DND-41 (cell line): Measurements from ENCODE around the gene AFG3L2.

Source experiments
- ATAC-seq: fragments of 200-7000 bp; cut with Tn5 transposase; 3 replicates; pipeline ENCODE4 v1.9.1; 2021; ENCODE audit warnings: low read depth; ENCODE audit not compliant: insufficient read depth
- DNase-seq: peaks from one replicate; pipeline ENCODE4 v3.0.0-alpha.2; 2020
- H2AFZ ChIP-seq: 2 replicates; pipeline ENCODE4 v1.6.0; 2012; ENCODE audit warnings: low read depth, low read length
- H3K27ac ChIP-seq: 2 replicates; pipeline ENCODE4 v1.5.1; 2012; ENCODE audit warnings: low read length, inconsistent platforms
- H3K27me3 ChIP-seq: fragments of 200-600 bp; sonication (generic); 2 replicates; pipeline ENCODE4 v1.6.0; 2012; ENCODE audit warnings: low read length, mild to moderate bottlenecking, inconsistent platforms; ENCODE audit not compliant: insufficient read depth, poor library complexity
- H3K36me3 ChIP-seq: 2 replicates; pipeline ENCODE4 v1.5.1; 2012; ENCODE audit warnings: low read length, inconsistent platforms; ENCODE audit not compliant: insufficient read depth
- H3K4me1 ChIP-seq: 2 replicates; pipeline ENCODE4 v1.5.1; 2012; ENCODE audit warnings: mild to moderate bottlenecking, low read length; ENCODE audit not compliant: insufficient read depth
- H3K4me2 ChIP-seq: 2 replicates; pipeline ENCODE4 v1.6.0; 2012; ENCODE audit warnings: mild to moderate bottlenecking, moderate library complexity, low read length, inconsistent platforms; ENCODE audit not compliant: insufficient read depth
- H3K4me3 ChIP-seq, 2 experiments: fragments of 200-600 bp in 1 of 2; shearing (Covaris generic) in 1 of 2; 2 replicates each; pipeline ENCODE4 v1.5.1; 2012 to 2016; ENCODE audit warnings: inconsistent platforms in 2 of 2, low read length in 2 of 2, mild to moderate bottlenecking in 2 of 2, low read depth in 1 of 2, moderate library complexity in 1 of 2
- H3K79me2 ChIP-seq: 2 replicates; pipeline ENCODE4 v1.6.0; 2012; ENCODE audit warnings: low read length, inconsistent platforms; ENCODE audit not compliant: insufficient read depth
- H3K9ac ChIP-seq: 2 replicates; pipeline ENCODE4 v1.6.0; 2012; ENCODE audit warnings: low read depth, mild to moderate bottlenecking, inconsistent platforms, low read length, moderate library complexity
- H3K9me3 ChIP-seq: 2 replicates; pipeline ENCODE4 v1.5.1; 2012; ENCODE audit warnings: low read length, moderate library complexity, mild to moderate bottlenecking, inconsistent platforms; ENCODE audit not compliant: insufficient read depth, severe bottlenecking
- H4K20me1 ChIP-seq: 2 replicates; pipeline ENCODE4 v1.6.0; 2012; ENCODE audit warnings: low read length; ENCODE audit not compliant: insufficient read depth
- EZH2 ChIP-seq: IDR thresholded peaks from 3 replicates; pipeline ENCODE4 v1.6.1; 2012; ENCODE audit warnings: borderline replicate concordance, low read depth, mild to moderate bottlenecking, moderate library complexity, low read length, inconsistent platforms; ENCODE audit not compliant: severe bottlenecking
- TF ChIP-seq, protein P1 (sequence below): IDR thresholded peaks from 2 replicates; pipeline ENCODE4 v1.5.1; 2012; ENCODE audit warnings: borderline replicate concordance, low read length, moderate library complexity, mild to moderate bottlenecking; ENCODE audit not compliant: poor library complexity, severe bottlenecking; ENCODE audit errors: extremely low read depth

Gene AFG3L2

DNA sequence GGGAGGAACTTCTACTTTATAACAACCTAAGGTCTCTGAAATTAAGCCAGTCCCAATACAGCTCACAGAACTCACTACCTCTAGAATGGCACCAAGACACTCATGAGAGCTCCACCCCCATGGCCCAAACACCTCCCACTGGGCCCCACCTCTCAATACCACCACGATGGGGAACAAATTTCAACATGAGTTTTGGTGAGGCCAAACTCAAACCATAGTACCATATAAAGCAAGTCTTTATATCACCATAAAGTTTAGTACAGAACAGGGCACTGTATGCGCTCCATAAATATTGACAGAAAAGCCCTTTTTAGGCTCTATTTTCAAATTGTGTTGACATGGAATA, 3.3 kb downstream of the AFG3L2 start:
- H3K4me2 ChIP-seq = peak overlapping the region; percentile 99; the same call in 1 of the 2 replicates
- peaks cover 55% of the 10 kb centered on the region for H3K4me1 ChIP-seq
- DNase-seq = no peak
- H3K79me2 ChIP-seq = peaks cover 78% of the 10 kb centered on the region
- TF ChIP-seq EZH2 = no peak
- TF ChIP-seq, protein P1, sequence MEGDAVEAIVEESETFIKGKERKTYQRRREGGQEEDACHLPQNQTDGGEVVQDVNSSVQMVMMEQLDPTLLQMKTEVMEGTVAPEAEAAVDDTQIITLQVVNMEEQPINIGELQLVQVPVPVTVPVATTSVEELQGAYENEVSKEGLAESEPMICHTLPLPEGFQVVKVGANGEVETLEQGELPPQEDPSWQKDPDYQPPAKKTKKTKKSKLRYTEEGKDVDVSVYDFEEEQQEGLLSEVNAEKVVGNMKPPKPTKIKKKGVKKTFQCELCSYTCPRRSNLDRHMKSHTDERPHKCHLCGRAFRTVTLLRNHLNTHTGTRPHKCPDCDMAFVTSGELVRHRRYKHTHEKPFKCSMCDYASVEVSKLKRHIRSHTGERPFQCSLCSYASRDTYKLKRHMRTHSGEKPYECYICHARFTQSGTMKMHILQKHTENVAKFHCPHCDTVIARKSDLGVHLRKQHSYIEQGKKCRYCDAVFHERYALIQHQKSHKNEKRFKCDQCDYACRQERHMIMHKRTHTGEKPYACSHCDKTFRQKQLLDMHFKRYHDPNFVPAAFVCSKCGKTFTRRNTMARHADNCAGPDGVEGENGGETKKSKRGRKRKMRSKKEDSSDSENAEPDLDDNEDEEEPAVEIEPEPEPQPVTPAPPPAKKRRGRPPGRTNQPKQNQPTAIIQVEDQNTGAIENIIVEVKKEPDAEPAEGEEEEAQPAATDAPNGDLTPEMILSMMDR = no peak
- no peak for ATAC-seq
- no peaks in the 10 kb centered on the region for H3K9me3 ChIP-seq
- H3K9ac ChIP-seq = no peak overlapping the region
- H3K4me3 ChIP-seq = 0 out of 4 replicates have a peak overlapping the region, but pooled peaks of 1 of the 2 experiments have one; percentile 14
- peaks cover 55% of the 10 kb centered on the region for H4K20me1 ChIP-seq
- H3K27me3 ChIP-seq = no peaks in the 10 kb centered on the region
- H3K27ac ChIP-seq = no peak overlapping the region
- H3K36me3 ChIP-seq = peaks cover 32% of the 10 kb centered on the region
- H2AFZ ChIP-seq = no peak overlapping the region

DNA sequence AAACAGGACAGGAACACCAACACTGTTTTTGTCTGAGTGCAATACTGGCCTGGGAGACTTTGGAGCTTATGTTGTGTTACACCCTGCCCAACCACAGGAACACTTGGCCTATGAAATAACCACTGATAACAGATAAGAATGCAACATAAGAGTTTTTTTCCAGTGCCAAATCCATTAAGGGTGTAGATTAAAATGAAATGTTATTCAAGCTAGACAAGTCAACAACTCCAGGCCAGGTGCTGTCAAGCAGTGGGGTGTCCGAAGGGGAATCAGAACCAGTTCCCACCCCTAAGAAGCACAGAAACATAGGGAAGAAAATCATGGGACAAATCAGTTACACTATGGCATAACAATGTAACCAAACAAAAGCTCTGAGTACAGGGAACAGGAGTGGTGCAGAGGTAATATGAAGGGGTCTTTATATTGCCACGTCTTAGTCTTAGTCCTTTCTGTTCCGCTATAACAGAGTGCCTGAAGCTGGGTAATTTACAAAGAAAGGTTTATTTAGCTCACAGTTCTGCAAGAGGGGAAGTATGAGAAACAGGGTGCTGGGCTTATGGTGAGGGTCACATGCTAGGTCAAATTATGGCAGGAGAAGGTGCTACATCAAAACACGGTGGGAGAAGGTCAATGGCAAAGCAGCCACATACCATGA, 3.8 kb downstream of the AFG3L2 start:
- no peak for DNase-seq
- Histone ChIP-seq H3K27me3 (no peaks in the 10 kb centered on the region), H3K4me3 (0 out of 4 replicates have a peak overlapping the region, but pooled peaks of 1 of the 2 experiments have one; percentile 14), H3K9me3 (no peaks in the 10 kb centered on the region), H3K27ac (no peak overlapping the region; the same call in 1 of the 2 replicates), H2AFZ (no peak overlapping the region), H3K9ac (no peak overlapping the region), H3K4me1 (peaks cover 54% of the 10 kb centered on the region), H3K4me2 (peak overlapping the region; percentile 99; the same call in 1 of the 2 replicates), H4K20me1 (peaks cover 55% of the 10 kb centered on the region), H3K79me2 (peaks cover 81% of the 10 kb centered on the region), H3K36me3 (peaks cover 37% of the 10 kb centered on the region)
- TF ChIP-seq EZH2 = no peak
- TF ChIP-seq, protein P1 = no peak
- ATAC-seq = no peak

DNA sequence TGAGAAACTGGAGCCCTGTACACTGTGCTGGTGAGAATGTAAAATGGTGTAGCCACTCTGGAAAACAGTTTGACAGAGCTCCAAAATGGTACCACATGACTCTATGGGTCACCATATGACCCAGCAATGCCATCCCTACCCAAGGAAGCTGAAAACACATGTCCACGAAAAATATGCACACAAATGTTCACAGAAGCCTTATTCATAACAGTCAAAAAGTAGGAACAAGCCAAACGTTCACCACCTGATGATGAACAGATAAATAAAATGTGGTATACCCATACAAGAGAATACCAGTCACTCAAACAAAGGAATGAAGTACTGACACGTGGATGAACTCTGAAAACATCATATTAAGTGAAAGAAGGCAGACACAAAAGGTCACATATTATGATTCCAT, 4.6 kb downstream of the AFG3L2 start:
- Histone ChIP-seq H3K36me3 (peaks cover 44% of the 10 kb centered on the region), H3K9me3 (no peaks in the 10 kb centered on the region), H3K4me2 (peak overlapping the region; percentile 99; the same call in 1 of the 2 replicates), H3K27ac (peak overlapping the region; percentile 17; the same call in 1 of the 2 replicates), H3K4me1 (peaks cover 47% of the 10 kb centered on the region), H4K20me1 (peaks cover 56% of the 10 kb centered on the region), H3K4me3 (no peak overlapping the region), H3K27me3 (no peaks in the 10 kb centered on the region), H2AFZ (no peak overlapping the region), H3K9ac (no peak overlapping the region), H3K79me2 (peaks cover 86% of the 10 kb centered on the region)
- ATAC-seq (no peak), DNase-seq (no peak)
- TF ChIP-seq, protein P1 = no peak
- TF ChIP-seq EZH2 = no peak
